ENCODE data around the gene GIMAP1. TPM values are rescaled to one million over a fixed set of nuclear protein-coding genes. Genes with fewer than 3 reads are reported as not detected.
"Not testable (repeated sequence)": the region's sequence is repeated elsewhere in the genome, so short reads cannot be mapped to it uniquely, and the experiment has no call there.

Gene GIMAP1
- total and polyA plus RNA-seq, 2 experiments from 2014 or later = not detected

- H3K4me3 ChIP-seq = no peak overlapping the region
- no peak for DNase-seq
- 38 to 45% methylated on average over 2 of the region's 2 CpGs for WGBS, 2 experiments (ENCODE audit: low coverage in 1 of 2, low lambda C conversion rate in 2 of 2, missing lambda C conversion rate in 2 of 2)
- no peaks in the 10 kb centered on the region for H3K79me2 ChIP-seq (ENCODE audit: insufficient read depth)
- TF ChIP-seq EZH2phosphoT487 (IDR thresholded peaks at IDR 0.05; ENCODE audit: insufficient read depth, low read depth) (no peak), EZH2 (IDR thresholded peaks at IDR 0.05; ENCODE audit: insufficient read depth, poor library complexity, severe bottlenecking) (no peak)
- no peak overlapping the region for H2AFZ ChIP-seq
- no peaks in the 10 kb centered on the region for H3F3A ChIP-seq (ENCODE audit: insufficient read depth)
- H3K27ac ChIP-seq = no peak overlapping the region
- H3K9me2 ChIP-seq (ENCODE audit: insufficient read depth) = no peaks in the 10 kb centered on the region
- H4K20me1 ChIP-seq (ENCODE audit: insufficient read depth) = no peaks in the 10 kb centered on the region
- no peak overlapping the region for H3K4me2 ChIP-seq (ENCODE audit: unreplicated experiment)
- no peaks in the 10 kb centered on the region for H3K36me3 ChIP-seq (ENCODE audit: low read depth)
- no peaks in the 10 kb centered on the region for H3K4me1 ChIP-seq (ENCODE audit: insufficient read depth)
- H3K9me3 ChIP-seq (ENCODE audit: low read depth) = no peaks in the 10 kb centered on the region
- H3K27me3 ChIP-seq (replicated peaks; ENCODE audit: insufficient read depth) = no peaks in the 10 kb centered on the region
- H3K9ac ChIP-seq = no peak overlapping the region
- in situ Hi-C loops (cut with MboI) = no loop called here
Observed at GRCh38 chr7:150675714-150676113, 40.7 kb upstream of the GIMAP1 start.

- H3K4me1 ChIP-seq (ENCODE audit: insufficient read depth); H3K4me3 ChIP-seq; H3K79me2 ChIP-seq (ENCODE audit: insufficient read depth); H3K9me3 ChIP-seq (ENCODE audit: low read depth); H3K27me3 ChIP-seq (replicated peaks; ENCODE audit: insufficient read depth); H3K27ac ChIP-seq; H4K20me1 ChIP-seq (ENCODE audit: insufficient read depth); H3F3A ChIP-seq (ENCODE audit: insufficient read depth); H3K36me3 ChIP-seq (ENCODE audit: low read depth); H2AFZ ChIP-seq; H3K9ac ChIP-seq; H3K9me2 ChIP-seq (ENCODE audit: insufficient read depth); DNase-seq; in situ Hi-C loops (cut with MboI); H3K4me2 ChIP-seq (ENCODE audit: unreplicated experiment): not testable (repeated sequence)
Observed at GRCh38 chr7:150676276-150676675, 40.1 kb upstream of the GIMAP1 start.

GRCh38 chr7:150676854-150677253, 39.6 kb upstream of the GIMAP1 start:
- DNase-seq; H3K9me2 ChIP-seq (ENCODE audit: insufficient read depth); in situ Hi-C loops (cut with MboI): not testable (repeated sequence)

GRCh38 chr7:150678601-150679000, 37.8 kb upstream of the GIMAP1 start:
- 29 to 34% methylated on average over 11 of the region's 11 CpGs for WGBS, 2 experiments (ENCODE audit: low coverage in 1 of 2, low lambda C conversion rate in 2 of 2, missing lambda C conversion rate in 2 of 2)
- in situ Hi-C loops (cut with MboI) = not testable (repeated sequence)

More at GRCh38 chr7:150676854-150677253, 39.6 kb upstream of the GIMAP1 start:
- H3K36me3 ChIP-seq (ENCODE audit: low read depth); H3K4me1 ChIP-seq (ENCODE audit: insufficient read depth); H3K9ac ChIP-seq; H2AFZ ChIP-seq; H4K20me1 ChIP-seq (ENCODE audit: insufficient read depth); H3K27ac ChIP-seq; H3K4me2 ChIP-seq (ENCODE audit: unreplicated experiment); H3K79me2 ChIP-seq (ENCODE audit: insufficient read depth); H3F3A ChIP-seq (ENCODE audit: insufficient read depth); H3K9me3 ChIP-seq (ENCODE audit: low read depth); H3K4me3 ChIP-seq; H3K27me3 ChIP-seq (replicated peaks; ENCODE audit: insufficient read depth): not testable (repeated sequence)
- WGBS, 2 experiments (ENCODE audit: low coverage in 1 of 2, low lambda C conversion rate in 2 of 2, missing lambda C conversion rate in 2 of 2) = 9 to 10% methylated on average over 3 of the region's 3 CpGs

GRCh38 chr7:150680364-150680763, 36.0 kb upstream of the GIMAP1 start:
- DNase-seq; H3K4me3 ChIP-seq; H3K9me3 ChIP-seq (ENCODE audit: low read depth); H3K9me2 ChIP-seq (ENCODE audit: insufficient read depth); H4K20me1 ChIP-seq (ENCODE audit: insufficient read depth); H3F3A ChIP-seq (ENCODE audit: insufficient read depth); H3K36me3 ChIP-seq (ENCODE audit: low read depth); H3K27me3 ChIP-seq (replicated peaks; ENCODE audit: insufficient read depth); H3K4me1 ChIP-seq (ENCODE audit: insufficient read depth); H3K9ac ChIP-seq; H2AFZ ChIP-seq; H3K4me2 ChIP-seq (ENCODE audit: unreplicated experiment); in situ Hi-C loops (cut with MboI); H3K27ac ChIP-seq; H3K79me2 ChIP-seq (ENCODE audit: insufficient read depth): not testable (repeated sequence)
- 3 to 24% methylated on average over 2 of the region's 2 CpGs for WGBS, 2 experiments (ENCODE audit: low coverage in 1 of 2, low lambda C conversion rate in 2 of 2, missing lambda C conversion rate in 2 of 2)

More at GRCh38 chr7:150678601-150679000, 37.8 kb upstream of the GIMAP1 start:
- not testable (repeated sequence) for H3K9me2 ChIP-seq (ENCODE audit: insufficient read depth); H3K4me2 ChIP-seq (ENCODE audit: unreplicated experiment); DNase-seq; H3K27ac ChIP-seq; H2AFZ ChIP-seq; H3K9ac ChIP-seq; H3K79me2 ChIP-seq (ENCODE audit: insufficient read depth); H3K27me3 ChIP-seq (replicated peaks; ENCODE audit: insufficient read depth); H3K4me3 ChIP-seq; H3K4me1 ChIP-seq (ENCODE audit: insufficient read depth); H3K36me3 ChIP-seq (ENCODE audit: low read depth); H3F3A ChIP-seq (ENCODE audit: insufficient read depth); H4K20me1 ChIP-seq (ENCODE audit: insufficient read depth); H3K9me3 ChIP-seq (ENCODE audit: low read depth)
